Thyroid gland (tissue), 4 donors: Measurements from ENCODE around the gene NSMCE4A.

Source experiments
- CTCF ChIP-seq, 6 experiments: fragments of 200-600 bp in 3 of 6; fragments of 450-650 bp in 3 of 6; sonication (generic) in 3 of 6; IDR thresholded peaks; one replicate each; pipeline ENCODE4 v1.5.1; 2016 to 2019; ENCODE audit warnings: antibody characterized with exemption in 6 of 6, mild to moderate bottlenecking in 2 of 6, inconsistent platforms in 1 of 6, moderate library complexity in 1 of 6
- POLR2A ChIP-seq, 2 donors: fragments of 450-650 bp; IDR thresholded peaks; one replicate each; pipeline ENCODE4 v1.6.1; 2017; ENCODE audit warnings: antibody characterized with exemption in 2 of 2, mild to moderate bottlenecking in 2 of 2, moderate library complexity in 1 of 2

GRCh38 chr10:122010405-122011050, 35.5 kb upstream of the NSMCE4A start:
- TF ChIP-seq CTCF (IDR thresholded peaks at IDR 0.05) (no peak), POLR2A (IDR thresholded peaks at IDR 0.05) (no peak)
